ENCODE data around the gene RC3H2.

DNA sequence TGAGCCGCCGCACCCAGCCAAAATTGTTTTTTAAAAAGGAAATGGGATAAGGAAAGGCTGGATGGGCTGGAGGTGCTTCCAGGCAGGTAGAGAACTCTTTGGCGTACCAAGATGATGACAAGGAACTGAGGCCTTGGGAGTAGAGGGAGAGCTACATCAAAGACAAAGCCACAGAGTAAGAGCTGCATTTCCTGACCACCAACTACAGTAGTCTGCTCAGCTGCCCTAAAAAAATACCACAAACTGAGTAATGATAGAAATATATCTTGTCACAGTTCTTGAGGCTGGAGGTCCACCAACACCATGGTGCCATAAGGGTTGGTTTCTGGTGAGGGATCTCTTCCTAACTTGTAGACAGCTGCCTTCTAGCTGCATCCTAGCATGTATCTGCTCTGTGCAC is 97.0 kb downstream of the RC3H2 start:
- TF ChIP-seq ZFP30 (CRISPR knock-in tag; IDR thresholded peaks at IDR 0.05) (no peak), PPARA (CRISPR knock-in tag; IDR thresholded peaks at IDR 0.05; ENCODE audit: borderline replicate concordance) (no peak), ZC3H10 (CRISPR knock-in tag; IDR thresholded peaks at IDR 0.05) (no peak), BACH2 (CRISPR knock-in tag; IDR thresholded peaks at IDR 0.05; ENCODE audit: borderline replicate concordance) (no peak), TCF4 (CRISPR knock-in tag; IDR thresholded peaks at IDR 0.05; ENCODE audit: borderline replicate concordance) (no peak), ESRRG (CRISPR knock-in tag; IDR thresholded peaks at IDR 0.05) (no peak), ZFP3 (CRISPR knock-in tag; IDR thresholded peaks at IDR 0.05) (no peak), TOX (CRISPR knock-in tag; IDR thresholded peaks at IDR 0.05; ENCODE audit: borderline replicate concordance) (no peak), ARNTL (CRISPR knock-in tag; IDR thresholded peaks at IDR 0.05; ENCODE audit: borderline replicate concordance, low read depth) (no peak)
- TF ChIP-seq, protein P1, sequence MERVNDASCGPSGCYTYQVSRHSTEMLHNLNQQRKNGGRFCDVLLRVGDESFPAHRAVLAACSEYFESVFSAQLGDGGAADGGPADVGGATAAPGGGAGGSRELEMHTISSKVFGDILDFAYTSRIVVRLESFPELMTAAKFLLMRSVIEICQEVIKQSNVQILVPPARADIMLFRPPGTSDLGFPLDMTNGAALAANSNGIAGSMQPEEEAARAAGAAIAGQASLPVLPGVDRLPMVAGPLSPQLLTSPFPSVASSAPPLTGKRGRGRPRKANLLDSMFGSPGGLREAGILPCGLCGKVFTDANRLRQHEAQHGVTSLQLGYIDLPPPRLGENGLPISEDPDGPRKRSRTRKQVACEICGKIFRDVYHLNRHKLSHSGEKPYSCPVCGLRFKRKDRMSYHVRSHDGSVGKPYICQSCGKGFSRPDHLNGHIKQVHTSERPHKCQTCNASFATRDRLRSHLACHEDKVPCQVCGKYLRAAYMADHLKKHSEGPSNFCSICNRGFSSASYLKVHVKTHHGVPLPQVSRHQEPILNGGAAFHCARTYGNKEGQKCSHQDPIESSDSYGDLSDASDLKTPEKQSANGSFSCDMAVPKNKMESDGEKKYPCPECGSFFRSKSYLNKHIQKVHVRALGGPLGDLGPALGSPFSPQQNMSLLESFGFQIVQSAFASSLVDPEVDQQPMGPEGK (CRISPR knock-in tag; IDR thresholded peaks at IDR 0.05; ENCODE audit: borderline replicate concordance) = no peak

Data from SK-N-SH treated with all-trans-retinoic acid at 6 μM for 48 hours (cell line).